ENCODE measurements around the gene MC2R.

DNA sequence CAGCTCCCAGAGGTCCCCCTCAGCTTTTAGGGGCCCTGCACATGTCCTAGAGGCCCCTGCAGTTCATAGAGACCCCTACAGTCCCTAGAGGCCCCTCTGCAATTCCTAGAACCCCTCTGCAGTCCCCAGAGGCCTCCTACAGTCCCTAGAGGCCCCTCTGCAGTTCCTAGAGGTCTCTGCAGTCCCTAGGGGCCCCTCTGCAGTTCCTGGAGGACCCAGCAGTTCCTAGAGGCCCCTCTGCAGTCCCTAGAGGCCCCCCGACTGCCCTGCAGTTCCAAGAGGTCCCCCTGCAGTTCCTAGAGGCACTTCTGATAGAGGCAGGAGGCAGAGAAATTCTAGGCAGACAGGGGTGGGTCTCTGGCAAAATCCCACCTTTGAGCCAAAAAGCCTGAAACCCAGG lies 35.4 kb downstream of the MC2R start:
- TF ChIP-seq CTCF (IDR thresholded peaks at IDR 0.05), result no peak
- TF ChIP-seq POLR2A (IDR thresholded peaks at IDR 0.05), result no peak

Data from thyroid gland (tissue), 4 donors.